Glomerular visceral epithelial cell (primary cell): Measurements from ENCODE around the gene TMEM150A.
"Not testable (repeated sequence)": the region's sequence is repeated elsewhere in the genome, so short reads cannot be mapped to it uniquely, and the experiment has no call there.

ENCODE experiments used
- DNase-seq: peaks from one replicate; pipeline ENCODE4 v3.0.0-alpha.2; 2016; ENCODE audit errors: extremely low spot score

TMEM150A gene

GRCh38 chr2:85566265-85566664 is 36.2 kb downstream of the TMEM150A start:
- no peak for DNase-seq

GRCh38 chr2:85564144-85564563 is 38.3 kb downstream of the TMEM150A start:
- no peak for DNase-seq

GRCh38 chr2:85561280-85562212 is 41.0 kb downstream of the TMEM150A start, which contains the start of gene GGCX:
Gene GGCX (minus strand): TSS chr2:85561493. CDS start chr2:85561428, 65 bp downstream.
- DNase-seq = peak; percentile 91

- no peak for DNase-seq
These were observed 41.7 kb downstream of the TMEM150A start for GRCh38 chr2:85560812-85561279.

GRCh38 chr2:85560403-85560726 is 42.1 kb downstream of the TMEM150A start:
- not testable (repeated sequence) for DNase-seq

- DNase-seq = no peak
These were observed 44.3 kb downstream of the TMEM150A start for GRCh38 chr2:85558160-85558559.

- DNase-seq = no peak
These were observed 45.4 kb downstream of the TMEM150A start for GRCh38 chr2:85557130-85557529.

GRCh38 chr2:85554980-85555612 is 47.4 kb downstream of the TMEM150A start:
- no peak for DNase-seq

GRCh38 chr2:85553184-85553583 is 49.3 kb downstream of the TMEM150A start:
- no peak for DNase-seq

GRCh38 chr2:85551698-85552678 is 50.5 kb downstream of the TMEM150A start:
- DNase-seq = peak; percentile 73

GRCh38 chr2:85550486-85550885 is 52.0 kb downstream of the TMEM150A start:
- no peak for DNase-seq

- peak; percentile 35 for DNase-seq
These were observed 52.7 kb downstream of the TMEM150A start for GRCh38 chr2:85549826-85550225.

GRCh38 chr2:85549095-85549494 is 53.4 kb downstream of the TMEM150A start:
- DNase-seq = no peak

- no peak for DNase-seq
These were observed 53.9 kb downstream of the TMEM150A start for GRCh38 chr2:85548608-85548900.
